Measurements from ENCODE around the gene NUP93.

Gene NUP93

DNA sequence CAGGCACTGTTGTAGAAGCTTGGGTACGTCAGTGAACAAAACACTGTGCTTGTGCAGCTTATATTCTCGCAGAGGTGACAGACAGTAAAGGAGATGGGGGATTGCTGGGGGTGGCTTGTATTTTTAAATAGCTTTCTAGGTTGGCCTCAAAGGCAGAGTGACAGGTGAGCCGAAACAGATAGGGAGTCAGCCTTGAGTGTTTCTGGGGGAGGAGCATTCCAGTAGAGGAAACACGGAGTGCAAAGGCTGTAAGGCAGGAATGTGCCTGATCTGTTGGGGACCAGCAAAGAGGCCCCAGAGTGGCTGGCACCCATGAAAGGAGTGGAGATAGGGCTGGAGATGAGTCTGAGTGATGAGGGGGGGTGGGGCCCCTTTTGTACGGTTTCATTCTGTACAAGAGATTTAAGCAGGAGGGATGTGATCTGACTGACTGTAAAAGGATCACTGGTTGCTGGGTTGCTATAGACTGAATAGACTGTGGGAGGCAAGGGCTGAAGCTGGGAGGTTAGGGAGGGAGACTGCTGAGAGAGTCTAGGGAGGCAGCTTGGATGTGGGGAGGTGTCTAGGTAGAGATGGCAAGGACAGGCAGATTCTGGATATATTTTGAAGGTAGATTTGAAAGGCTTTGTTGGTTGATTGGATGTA lies 15.2 kb downstream of the NUP93 start:
- no peak for DNase-seq

DNA sequence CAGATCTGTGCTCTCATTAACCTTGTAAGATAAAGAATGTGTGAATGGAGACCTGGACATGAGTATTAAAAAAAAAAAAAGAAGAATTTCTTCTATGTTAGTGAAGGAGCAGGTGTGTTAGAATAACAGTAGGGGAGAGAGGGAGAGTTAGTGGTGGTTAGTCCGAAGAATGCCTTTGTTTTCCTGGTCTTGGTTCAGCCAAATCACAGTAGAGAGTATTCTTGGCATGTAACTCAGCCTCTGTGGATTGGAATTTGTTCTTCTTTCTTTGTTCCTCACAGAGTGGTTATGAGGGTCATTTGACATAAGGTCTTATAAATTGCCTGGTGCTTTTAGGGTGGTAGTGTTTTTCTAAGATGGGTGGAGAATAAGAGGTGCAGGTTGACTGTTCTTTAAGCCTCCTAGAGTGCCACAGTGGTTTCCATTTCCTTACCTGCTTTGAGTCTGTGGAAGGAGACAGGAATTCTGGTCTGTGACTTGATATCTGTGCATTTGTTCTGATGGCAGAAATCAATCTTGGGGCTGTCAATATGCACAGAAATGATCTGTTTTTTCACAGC lies 17.6 kb downstream of the NUP93 start:
- no peak for DNase-seq

DNA sequence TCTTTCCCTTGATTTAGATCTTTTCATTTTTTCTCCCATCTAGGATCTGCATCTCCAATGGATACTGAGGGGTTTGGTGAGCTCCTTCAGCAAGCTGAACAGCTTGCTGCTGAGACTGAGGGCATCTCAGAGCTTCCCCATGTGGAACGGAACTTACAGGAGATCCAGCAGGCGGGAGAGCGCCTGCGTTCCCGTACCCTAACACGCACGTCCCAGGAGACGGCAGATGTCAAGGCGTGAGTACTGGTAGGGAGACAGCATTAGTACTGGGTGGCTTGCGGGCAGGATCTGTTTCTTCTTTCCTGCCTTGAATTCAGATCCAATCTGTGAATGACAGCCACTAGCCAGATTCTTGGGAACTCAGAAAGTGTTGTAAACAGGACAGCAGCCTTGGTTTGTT lies 18.3 kb downstream of the NUP93 start:
- no peak for DNase-seq

DNA sequence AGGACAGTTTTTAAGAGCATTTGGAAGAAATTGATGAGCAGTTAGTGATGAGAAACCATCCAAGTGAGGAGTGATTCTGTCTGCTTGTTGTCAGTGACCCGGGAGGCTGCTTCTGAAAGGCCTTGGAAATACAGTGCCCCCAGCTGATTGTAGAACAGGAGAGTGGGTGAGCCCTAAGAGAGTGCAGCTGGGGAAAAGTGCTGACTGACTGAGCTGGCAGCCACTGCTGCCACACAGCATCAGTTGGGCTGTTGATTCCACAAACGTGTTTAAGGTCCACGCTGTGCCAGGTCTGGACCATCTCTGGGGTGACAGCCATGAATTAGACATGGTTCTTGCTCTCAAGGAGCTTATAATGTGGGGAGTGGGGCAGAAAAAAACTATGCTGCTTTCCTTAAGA lies 18.9 kb downstream of the NUP93 start:
- DNase-seq: no peak

DNA sequence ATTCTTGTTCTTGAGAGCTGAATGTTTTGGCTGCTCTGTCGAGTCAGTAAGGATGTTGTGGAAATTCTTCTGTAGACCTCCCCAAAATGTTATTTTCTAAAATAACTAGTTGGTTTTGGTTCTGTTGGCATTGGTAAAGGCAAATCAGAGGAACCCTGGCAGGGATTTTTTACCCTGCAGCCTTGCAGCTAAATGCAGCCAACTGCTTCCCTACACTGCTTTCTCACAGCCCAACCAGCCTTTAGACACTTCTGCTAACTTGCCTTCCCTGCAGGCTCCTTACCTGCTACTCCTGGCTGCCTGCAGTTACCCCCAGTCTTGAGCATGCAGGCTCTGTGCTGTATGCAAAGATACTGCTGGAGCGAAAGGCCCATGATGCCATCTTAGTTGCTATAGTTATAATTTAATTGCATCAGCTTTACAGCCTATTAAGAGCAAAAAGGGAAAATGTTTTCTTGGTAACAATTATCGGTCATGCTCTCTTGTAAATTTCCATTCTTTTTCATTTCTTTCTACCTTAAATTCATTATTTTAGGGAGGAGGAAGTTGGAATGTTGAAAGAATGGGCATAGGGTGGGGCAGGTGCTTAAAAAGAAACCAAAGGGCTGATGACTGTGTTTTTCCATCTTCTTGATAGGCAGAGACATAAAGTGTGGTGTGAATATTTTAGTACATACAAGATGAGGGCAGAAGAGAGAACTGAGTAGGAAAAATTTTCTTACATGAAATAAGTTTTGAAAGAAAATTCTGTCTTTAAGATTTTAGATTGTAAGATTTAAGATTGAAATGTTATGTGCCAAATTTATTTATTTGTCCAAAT lies 20.0 kb downstream of the NUP93 start:
- no peak for DNase-seq

DNA sequence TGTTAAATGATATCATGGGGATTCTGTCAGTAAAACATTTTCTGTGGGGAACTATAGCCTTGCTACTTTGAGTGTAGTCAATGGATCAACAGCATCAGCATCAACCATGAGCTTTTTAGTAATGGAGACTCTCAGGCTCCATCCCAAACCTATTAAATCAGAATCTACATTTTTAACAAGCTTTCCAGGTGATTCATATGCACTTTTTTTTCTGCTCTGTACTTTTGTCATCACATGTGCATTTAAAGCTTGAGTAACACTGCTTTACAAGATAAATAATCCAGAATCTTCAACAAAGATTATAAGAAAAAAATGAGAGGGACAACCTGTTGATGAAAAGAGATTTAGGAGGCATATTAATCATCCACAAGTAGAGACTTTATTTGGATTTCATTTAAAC lies 23.5 kb downstream of the NUP93 start:
- DNase-seq: no peak

DNA sequence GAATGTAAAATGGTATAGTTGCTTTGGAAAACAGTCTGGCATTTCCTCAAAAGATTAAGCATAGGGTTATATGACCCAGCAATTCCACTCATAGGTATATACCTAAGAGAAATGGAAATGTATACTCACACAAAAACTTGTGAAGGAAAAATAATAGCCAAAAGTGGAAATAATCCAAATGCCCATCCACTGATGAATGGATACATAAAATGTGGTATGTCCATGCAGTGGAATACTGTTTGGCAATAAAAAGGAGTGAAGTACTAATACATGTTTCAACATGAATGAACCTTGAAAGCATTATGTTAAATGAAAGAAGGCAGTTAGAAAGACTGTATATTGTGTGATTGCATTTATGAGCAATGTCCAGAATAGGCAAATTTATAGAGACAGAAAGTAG lies 25.1 kb downstream of the NUP93 start:
- DNase-seq: no peak

DNA sequence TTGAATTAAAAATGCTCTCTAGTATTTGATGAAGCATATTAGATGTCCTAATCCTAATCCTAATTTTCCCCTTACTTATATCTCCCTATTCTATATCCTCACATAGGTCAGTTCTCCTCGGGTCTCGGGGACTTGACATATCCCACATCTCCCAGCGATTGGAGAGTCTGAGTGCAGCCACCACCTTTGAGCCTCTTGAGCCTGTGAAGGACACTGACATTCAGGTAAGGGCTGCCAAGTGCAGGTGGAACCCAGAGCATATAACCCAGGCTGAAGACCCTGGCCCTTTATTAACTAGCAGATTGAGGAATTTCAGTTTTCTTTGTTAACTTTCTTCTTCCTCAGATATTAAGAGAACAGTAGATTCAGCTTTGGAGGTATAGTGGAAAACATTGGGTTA lies 28.5 kb downstream of the NUP93 start:
- no peak for DNase-seq

DNA sequence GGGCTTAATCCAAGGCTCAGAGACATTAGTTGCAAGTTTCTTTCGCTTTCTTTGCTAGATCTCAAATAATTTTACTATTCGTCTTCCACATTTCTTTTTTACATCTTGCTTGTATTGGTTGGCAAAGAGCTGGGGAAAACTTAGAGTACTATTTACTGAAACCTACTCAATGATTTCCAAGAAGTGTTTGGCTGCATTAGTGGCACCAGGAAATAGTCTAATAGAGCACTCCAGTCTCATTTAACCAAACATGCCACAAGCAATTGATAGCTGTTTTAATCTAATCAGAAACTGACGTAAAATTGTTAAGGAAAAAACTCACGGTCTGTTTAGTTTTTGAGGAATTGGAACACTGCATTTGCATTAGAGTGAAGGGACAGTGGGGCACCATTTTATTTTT lies 29.0 kb downstream of the NUP93 start:
- no peak for DNase-seq

DNA sequence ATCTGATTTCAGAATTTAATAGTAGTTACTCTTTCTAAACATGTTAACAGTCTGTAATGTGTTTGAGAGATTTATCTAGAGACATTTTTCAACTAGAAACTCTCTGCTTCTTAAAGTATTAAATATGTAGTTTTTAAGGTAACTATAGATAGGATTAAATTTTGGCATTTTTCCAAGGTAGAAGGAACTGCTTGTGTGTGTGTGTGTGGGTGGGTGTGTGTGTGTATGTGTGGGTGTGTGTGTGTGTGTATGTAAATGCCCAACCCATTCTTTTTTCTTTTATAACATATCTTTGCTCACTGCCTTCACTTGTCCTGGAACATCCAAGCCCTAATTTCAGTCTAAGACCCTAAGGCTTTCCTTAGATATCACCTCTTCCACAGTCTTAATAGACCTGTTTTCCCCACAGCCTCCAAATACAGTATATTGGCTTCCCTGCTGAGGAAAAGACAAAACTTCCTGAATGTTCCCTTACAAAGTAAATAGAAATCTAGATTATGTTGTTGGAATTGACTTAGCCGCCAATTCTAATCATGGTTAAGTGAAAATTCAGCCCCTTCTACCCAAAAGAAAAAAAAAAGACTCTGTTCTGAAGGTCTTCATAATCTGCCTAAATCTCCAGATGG lies 33.5 kb downstream of the NUP93 start:
- DNase-seq: no peak

DNA sequence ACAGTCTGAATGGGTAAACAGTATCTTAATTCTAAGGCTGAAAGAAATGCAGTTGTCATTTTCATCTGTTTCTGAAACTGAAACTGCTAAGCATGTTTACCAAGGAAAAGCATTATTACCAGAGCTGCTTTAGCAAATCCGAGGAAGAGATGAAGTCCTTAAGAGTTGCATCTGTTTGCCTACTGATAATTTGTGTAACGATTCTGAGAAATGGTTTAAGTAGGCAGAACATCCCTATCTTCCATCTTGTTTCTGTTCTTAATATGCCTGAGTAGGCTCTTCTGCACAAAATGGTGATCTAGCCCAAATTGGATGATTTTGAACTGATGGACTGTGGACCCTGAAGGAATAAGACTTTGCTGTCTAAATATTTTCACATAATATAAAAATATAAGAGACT lies 34.9 kb downstream of the NUP93 start:
- DNase-seq: no peak

DNA sequence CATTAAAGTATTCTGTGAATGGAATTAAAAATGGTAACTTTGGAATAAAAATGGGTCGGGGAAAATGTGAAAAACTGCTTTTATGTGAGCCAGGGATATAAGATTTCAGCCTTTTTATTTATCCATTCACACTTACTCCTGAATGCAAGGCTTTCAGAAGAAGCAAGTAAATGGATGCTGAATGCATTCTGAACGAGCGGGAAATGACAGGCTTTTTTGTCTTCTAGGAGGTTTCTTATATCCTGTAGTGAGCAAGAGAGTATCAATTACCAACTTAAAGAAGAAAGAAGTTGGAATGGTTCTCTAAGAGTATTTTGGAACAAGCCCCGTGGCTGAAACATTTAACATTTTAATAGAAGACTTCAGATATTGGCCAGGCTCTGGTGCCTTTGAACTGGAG lies 36.0 kb downstream of the NUP93 start:
- DNase-seq: no peak

DNA sequence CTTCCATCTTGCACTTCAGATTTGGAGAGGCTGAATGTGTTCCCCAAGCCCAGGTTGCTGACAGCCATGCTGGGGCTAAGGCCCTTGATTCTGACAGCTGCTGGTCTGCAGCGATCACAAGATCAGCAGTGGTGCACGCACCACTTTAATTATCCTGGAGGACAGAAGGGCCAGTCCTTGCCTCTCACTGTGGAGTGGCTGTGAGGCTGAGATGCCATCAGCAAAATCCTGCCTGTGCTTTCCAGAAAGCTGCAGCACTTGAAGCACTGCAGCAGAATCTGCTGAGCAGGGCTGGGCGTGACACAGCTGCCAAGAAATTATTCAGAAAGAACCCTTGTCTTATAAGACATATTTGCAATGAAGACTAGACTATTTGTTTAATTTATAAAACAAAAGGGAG lies 37.1 kb downstream of the NUP93 start:
- DNase-seq: no peak

DNA sequence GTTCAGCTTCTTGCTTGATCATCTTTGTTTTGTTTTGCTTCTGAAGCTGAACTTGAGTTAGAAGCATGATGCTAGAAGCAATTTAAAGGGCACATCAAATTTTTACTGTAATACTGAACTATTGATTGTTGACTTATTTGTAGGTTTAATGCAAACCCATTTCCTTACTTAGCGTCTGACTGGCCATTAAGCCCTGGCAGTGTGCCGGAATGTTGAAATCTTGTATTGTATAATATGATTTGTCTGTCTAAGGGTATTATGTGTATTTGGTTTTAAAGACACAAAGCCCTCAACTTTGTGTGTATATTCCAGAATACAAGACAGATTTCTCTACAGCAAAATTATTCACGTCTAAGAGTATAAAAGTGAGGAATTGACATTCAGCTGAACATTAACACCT lies 39.7 kb downstream of the NUP93 start:
- DNase-seq: no peak

DNA sequence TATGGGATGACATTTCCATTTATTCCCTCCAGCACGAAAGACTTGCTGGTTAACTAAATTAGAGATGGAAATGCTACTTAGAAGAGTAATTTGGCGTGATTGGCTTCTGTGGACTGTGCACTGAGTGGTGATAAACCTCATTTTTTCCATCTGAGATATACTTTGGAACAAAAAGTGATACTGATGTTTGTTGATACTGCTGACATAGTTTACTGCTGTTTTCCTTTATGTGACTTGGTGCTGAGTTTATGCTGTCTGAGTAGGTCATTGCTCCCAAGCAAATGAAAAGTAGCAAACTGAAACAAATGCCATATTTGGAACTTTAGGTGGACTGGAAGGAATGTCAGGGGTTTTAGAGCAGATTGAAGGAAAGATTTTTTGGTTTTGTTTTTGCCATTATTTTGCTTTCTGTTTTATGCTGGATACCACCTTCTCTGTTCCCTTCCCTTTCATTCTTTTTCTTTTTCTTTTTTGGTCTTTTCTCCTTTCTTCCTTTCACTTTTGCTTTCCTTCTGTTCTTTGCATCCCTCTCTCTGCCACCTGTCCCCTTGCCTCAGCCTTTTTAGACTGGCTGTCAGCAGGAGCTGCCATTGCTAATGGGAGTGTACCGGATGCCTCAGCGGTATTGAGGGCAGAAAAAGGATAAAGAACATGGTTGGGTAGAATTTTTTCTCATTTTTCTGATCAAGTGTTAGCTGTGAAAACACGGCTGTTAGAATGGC lies 41.8 kb downstream of the NUP93 start:
- DNase-seq: no peak

DNA sequence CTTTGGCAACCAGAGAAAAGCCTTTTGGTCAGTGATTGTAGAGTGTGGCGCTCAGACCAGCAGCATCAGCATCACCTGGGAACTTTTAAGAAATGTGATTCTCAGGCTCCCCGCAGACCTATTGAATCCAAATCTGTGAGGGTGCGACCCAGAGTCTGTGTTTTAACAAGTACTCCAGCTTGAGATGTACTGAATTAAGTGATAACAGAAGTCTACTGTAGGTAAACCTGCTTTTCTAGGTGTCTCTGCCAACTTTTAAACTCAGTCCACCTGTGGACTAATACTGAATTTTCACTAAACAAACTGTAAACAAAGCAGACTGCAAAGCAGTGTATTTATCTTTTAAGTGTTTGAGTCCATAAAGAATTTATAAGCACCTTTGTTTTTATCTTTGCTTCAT lies 43.6 kb downstream of the NUP93 start:
- no peak for DNase-seq

DNA sequence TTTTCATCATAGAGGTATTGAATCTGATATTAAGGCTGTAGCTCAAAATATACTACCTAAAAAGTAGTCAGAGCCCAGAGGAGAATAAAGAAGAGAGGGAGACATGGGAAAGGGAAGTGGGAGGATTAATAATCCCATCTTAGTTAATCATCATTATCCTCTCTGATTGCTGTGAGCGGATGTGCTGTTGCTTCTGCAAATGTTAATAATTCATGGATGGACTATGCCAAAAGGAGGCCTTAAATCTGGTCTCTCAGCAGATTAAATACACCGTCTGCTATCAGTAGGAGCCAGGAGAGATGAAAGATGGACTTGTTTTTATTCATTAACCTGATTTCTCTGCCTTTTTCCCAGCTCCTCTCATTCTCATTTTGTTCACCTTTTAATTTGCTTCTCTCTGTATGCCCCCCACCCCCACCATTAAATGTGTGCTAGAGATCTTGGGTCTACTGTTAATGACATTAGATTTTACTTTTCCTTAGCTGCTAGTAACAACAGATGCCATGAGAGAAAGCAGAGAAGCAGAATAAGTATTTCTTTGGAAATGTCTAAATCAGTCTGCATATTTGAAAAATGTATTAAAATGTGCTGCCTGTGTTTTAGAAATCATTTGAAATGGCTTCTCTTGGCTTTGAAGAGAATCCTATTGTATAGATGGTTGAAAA lies 44.2 kb downstream of the NUP93 start:
- no peak for DNase-seq

DNA sequence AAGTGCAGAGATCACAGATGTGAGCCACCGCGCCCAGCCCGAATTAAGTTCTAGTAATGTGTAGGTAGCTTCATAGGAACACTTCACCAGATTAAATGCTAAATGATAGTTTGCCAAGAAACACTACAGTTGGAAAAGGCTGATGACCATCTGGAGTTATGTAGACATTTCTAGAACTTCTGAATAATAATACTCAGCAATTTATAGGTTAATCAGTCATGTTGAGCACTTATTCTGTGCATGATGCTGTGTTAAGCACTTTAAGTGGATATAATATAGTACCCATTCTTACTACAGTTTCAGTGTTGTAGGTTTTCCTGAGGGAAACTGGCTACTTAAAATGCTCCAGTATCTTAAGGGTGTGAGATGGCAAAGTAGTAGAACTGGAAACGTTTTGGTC lies 45.2 kb downstream of the NUP93 start:
- DNase-seq: no peak

DNA sequence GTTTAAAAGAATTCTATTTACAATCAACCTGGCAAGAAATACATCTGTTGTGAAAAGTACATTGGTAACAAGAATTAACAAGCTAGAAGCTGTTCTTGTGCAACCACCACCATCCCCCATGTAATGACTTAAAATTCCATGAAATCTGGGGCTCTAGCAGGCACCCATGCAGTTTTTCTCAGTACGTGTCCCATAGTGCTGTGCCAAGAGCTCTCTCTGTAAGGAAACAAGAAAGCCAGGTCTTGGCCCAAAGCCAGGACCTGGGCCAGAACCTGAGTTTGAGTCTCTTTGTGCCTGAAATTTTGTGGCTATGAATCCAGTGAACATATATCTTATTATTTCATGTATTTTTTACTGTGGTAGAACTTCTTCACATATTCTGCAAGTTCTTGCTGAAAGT lies 46.6 kb downstream of the NUP93 start:
- no peak for DNase-seq

DNA sequence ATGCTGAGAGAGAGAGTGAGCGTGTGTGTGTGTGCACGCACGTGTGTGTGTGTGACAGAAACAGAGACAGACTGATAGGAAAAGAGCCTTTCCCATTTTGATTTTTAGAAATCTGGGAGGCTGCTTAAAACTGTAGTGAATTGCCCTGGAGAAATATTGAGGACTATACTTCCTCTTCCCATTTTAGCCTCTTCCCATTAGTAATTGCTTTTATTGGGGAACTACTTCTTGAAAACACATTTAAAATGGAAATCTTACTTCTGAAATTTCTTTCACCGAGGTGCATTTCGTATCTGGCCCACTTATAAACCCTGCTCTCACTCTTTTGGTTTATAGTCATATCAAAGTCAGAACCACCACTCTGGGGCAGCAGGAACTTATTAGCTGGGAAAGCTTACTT lies 47.1 kb downstream of the NUP93 start:
- no peak for DNase-seq

DNA sequence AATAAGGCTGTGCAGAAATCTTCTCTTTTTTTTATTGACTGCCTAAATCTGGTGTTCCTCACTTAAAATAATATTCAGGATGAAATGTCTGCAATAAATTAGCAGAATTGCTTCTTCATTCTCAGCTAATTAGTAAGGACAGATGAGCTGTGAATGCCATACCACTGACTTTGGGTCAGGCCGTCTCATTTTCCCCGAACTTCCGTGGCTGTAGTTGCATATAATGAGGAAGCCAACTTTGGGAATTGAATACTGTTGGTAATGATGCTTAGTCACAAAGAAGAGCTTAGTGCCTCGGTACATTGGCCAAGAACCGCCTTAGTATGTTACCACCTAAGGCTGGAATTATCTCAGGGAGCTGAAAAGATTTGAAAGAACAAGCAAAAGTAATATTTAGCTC lies 47.6 kb downstream of the NUP93 start:
- no peak for DNase-seq

DNA sequence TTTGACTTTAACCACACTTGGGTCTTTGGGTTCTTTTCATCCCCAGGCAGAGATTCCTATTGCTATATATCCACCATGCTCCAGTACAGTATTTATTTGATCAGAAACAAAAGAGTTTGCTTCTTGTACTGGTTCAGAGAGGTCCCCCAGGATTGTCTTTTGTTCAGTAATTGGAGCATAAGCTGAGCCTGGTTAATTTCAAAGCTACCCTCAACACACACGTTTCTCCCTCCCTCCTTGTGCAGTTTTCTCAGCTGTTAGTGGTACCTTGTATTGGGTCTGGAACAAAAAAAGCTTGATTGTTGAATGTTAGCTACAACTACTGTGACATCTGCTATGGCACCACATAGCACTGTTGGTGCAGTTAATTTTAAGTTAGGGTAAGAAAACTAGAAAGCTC lies 50.0 kb downstream of the NUP93 start:
- DNase-seq: no peak

DNA sequence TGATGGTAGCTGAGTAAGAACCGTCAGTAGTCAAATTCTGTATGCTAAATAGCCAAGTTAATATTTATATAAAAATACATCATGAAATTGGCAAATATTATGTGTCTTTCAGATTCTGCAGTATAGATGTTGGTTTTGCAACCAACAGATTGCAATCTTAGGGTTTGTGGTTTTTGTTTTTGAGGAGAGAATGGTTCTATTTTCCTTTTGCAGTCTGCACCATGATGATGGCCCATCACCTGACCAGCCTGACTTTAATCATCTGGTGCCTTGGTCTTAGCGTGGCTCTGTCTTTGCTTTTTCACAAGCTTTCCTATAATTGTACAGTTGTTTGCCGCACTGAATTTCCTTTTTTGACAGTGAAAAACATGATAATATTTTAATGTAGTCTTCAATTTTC lies 50.7 kb downstream of the NUP93 start:
- no peak for DNase-seq

Measured in activated T-cell treated with anti-CD3 and anti-CD28 coated beads for 4 hours (primary cell).